Measurements from ENCODE around the gene TAP2.
"Not testable (repeated sequence)": the region's sequence is repeated elsewhere in the genome, so short reads cannot be mapped to it uniquely, and the experiment has no call there.

TAP2 gene

GRCh38 chr6:32838114-32838958 lies at the start of gene TAP2:
Gene TAP2 (minus strand): TSS chr6:32838739. CDS start chr6:32838233, 506 bp downstream.
- TF ChIP-seq CTCF (IDR thresholded peaks at IDR 0.05; ENCODE audit: low read depth, low read length, missing control alignments) = peak; percentile 96
- in situ Hi-C loops (cut with HindIII; ENCODE audit: low sequenced_read_pairs) = no loop called here
- peak; percentile 81 for DNase-seq (ENCODE audit: low read depth)
- peak within 1 kb of the TSS; percentile 69 for H3K4me3 ChIP-seq (ENCODE audit: low read depth, low read length)

GRCh38 chr6:32887616-32888015 lies 49.1 kb upstream of the TAP2 start:
- DNase-seq (ENCODE audit: low read depth) = no peak
- no peak overlapping the region for H3K4me3 ChIP-seq (ENCODE audit: low read depth, low read length)
- in situ Hi-C loops (cut with HindIII; ENCODE audit: low sequenced_read_pairs) = no loop called here
- TF ChIP-seq CTCF (IDR thresholded peaks at IDR 0.05; ENCODE audit: low read depth, low read length, missing control alignments) = no peak

GRCh38 chr6:32886681-32887383 lies 48.3 kb upstream of the TAP2 start:
- H3K4me3 ChIP-seq (ENCODE audit: low read depth, low read length) = no peak overlapping the region
- in situ Hi-C loops (cut with HindIII; ENCODE audit: low sequenced_read_pairs) = no loop called here
- no peak for DNase-seq (ENCODE audit: low read depth)
- no peak for TF ChIP-seq CTCF (IDR thresholded peaks at IDR 0.05; ENCODE audit: low read depth, low read length, missing control alignments)

GRCh38 chr6:32885698-32886286 lies 47.3 kb upstream of the TAP2 start:
- DNase-seq (ENCODE audit: low read depth) = peak; percentile 70
- peak; percentile 22 for TF ChIP-seq CTCF (IDR thresholded peaks at IDR 0.05; ENCODE audit: low read depth, low read length, missing control alignments)
- H3K4me3 ChIP-seq (ENCODE audit: low read depth, low read length) = no peak overlapping the region
- in situ Hi-C loops (cut with HindIII; ENCODE audit: low sequenced_read_pairs) = no loop called here

- no peak for TF ChIP-seq CTCF (IDR thresholded peaks at IDR 0.05; ENCODE audit: low read depth, low read length, missing control alignments)
- DNase-seq (ENCODE audit: low read depth) = no peak
- in situ Hi-C loops (cut with HindIII; ENCODE audit: low sequenced_read_pairs) = no loop called here
- no peak overlapping the region for H3K4me3 ChIP-seq (ENCODE audit: low read depth, low read length)
Measured at GRCh38 chr6:32883789-32884188, 45.2 kb upstream of the TAP2 start.

- DNase-seq (ENCODE audit: low read depth) = no peak
- in situ Hi-C loops (cut with HindIII; ENCODE audit: low sequenced_read_pairs) = no loop called here
- H3K4me3 ChIP-seq (ENCODE audit: low read depth, low read length) = no peak overlapping the region
- no peak for TF ChIP-seq CTCF (IDR thresholded peaks at IDR 0.05; ENCODE audit: low read depth, low read length, missing control alignments)
Measured at GRCh38 chr6:32882879-32883250, 44.3 kb upstream of the TAP2 start.

GRCh38 chr6:32880962-32881361 lies 42.4 kb upstream of the TAP2 start:
- H3K4me3 ChIP-seq (ENCODE audit: low read depth, low read length); DNase-seq (ENCODE audit: low read depth); in situ Hi-C loops (cut with HindIII; ENCODE audit: low sequenced_read_pairs): not testable (repeated sequence)
